ENCODE measurements around the gene LZTFL1.

The LZTFL1 gene

DNA sequence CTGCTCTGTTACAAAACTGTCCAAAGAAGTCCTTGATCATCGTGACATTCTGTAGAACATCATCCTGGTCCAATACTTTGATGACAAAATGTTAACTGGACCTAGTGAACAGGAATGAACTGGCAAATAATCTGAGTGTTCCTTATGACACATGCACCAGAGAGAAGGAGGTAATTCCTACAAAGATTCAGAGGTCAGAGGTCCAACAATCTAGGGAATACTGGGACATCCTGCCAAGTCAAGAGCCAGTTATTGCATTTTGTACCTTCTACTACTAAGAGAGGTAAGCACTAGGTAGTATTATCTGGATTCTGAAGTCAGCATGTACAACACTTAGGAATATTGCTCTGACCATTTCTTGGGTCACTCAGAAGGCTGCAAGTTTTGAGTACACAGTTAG is 20.8 kb downstream of the LZTFL1 start:
- Histone ChIP-seq H3K4me1 (ENCODE audit: low read depth, poor library complexity, severe bottlenecking) (no peaks in the 10 kb centered on the region), H3K27me3 (ENCODE audit: insufficient read depth, low read depth) (no peaks in the 10 kb centered on the region), H2AFZ (ENCODE audit: low read depth) (no peak overlapping the region), H3K4me3 (IDR thresholded peaks at IDR 0.05; ENCODE audit: insufficient read depth, low read depth, low read length) (no peak overlapping the region), H3K4me2 (no peak overlapping the region), H3K79me2 (ENCODE audit: insufficient read depth, low read depth) (no peaks in the 10 kb centered on the region), H3K27ac (no peak overlapping the region), H3K9ac (no peak overlapping the region), H3K36me3 (ENCODE audit: insufficient read depth) (no peaks in the 10 kb centered on the region), H4K20me1 (ENCODE audit: insufficient read depth) (no peaks in the 10 kb centered on the region)
- TF ChIP-seq, protein P1, sequence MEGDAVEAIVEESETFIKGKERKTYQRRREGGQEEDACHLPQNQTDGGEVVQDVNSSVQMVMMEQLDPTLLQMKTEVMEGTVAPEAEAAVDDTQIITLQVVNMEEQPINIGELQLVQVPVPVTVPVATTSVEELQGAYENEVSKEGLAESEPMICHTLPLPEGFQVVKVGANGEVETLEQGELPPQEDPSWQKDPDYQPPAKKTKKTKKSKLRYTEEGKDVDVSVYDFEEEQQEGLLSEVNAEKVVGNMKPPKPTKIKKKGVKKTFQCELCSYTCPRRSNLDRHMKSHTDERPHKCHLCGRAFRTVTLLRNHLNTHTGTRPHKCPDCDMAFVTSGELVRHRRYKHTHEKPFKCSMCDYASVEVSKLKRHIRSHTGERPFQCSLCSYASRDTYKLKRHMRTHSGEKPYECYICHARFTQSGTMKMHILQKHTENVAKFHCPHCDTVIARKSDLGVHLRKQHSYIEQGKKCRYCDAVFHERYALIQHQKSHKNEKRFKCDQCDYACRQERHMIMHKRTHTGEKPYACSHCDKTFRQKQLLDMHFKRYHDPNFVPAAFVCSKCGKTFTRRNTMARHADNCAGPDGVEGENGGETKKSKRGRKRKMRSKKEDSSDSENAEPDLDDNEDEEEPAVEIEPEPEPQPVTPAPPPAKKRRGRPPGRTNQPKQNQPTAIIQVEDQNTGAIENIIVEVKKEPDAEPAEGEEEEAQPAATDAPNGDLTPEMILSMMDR (conservative IDR thresholded peaks at IDR 0.05; ENCODE audit: low read depth, low read length): no peak

DNA sequence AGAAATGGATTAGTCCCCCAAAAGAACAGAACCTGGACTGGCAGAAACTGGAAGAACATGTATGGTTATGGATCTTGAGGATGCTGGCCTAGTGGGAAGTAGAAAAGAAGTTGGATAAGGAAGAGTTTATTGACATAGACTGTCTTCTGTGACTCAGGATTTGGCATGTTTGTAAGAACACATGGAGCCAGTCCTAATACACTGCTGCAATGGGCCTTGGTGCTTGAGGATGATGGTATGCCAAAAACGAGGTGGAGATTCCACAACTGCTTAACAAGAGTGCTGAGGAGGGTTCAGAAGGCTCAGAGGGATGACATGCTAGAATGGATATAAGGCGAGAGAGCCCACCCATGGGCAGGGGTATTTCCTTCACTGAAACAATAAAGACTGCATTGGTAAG is 22.4 kb downstream of the LZTFL1 start:
- Histone ChIP-seq H3K79me2 (ENCODE audit: insufficient read depth, low read depth) (no peaks in the 10 kb centered on the region), H3K4me2 (no peak overlapping the region), H4K20me1 (ENCODE audit: insufficient read depth) (no peaks in the 10 kb centered on the region), H3K9ac (no peak overlapping the region), H3K27ac (no peak overlapping the region), H3K36me3 (ENCODE audit: insufficient read depth) (no peaks in the 10 kb centered on the region), H3K4me3 (IDR thresholded peaks at IDR 0.05; ENCODE audit: insufficient read depth, low read depth, low read length) (no peak overlapping the region), H2AFZ (ENCODE audit: low read depth) (no peak overlapping the region), H3K4me1 (ENCODE audit: low read depth, poor library complexity, severe bottlenecking) (no peaks in the 10 kb centered on the region), H3K27me3 (ENCODE audit: insufficient read depth, low read depth) (no peaks in the 10 kb centered on the region)
- TF ChIP-seq, protein P1 (conservative IDR thresholded peaks at IDR 0.05; ENCODE audit: low read depth, low read length): no peak

DNA sequence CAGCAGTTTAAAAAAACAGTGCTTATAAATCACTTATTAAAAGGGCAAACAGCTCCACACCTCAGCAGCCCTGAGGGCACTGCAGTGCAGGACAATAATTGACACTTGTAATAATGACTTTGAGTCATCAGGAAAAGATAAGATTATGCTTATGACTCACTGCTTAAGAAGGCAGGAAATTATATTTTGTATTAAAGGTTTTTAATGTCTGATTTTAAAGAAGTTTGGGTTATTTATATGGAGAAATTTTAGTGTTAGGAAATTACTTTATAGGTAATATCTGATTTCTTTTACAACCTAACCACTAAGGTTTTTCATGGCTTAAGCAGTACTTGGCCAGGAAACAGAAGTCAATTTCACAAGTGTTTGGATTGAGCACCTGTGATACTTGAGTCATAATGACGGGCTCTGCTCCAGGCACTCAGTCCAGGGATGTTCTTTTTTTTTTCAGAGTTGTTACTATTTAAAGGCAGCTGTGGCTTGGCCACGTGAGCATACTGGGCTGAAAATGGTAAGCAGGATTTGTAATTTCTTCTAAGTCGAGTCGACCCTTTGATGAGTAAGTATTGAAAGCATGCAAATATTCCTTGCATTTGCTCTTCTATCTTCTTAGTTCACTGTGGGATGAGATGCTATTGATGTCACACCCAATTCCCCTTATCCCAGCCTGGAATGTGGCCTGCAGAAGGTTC is 23.9 kb downstream of the LZTFL1 start:
- no peak overlapping the region for H3K4me3 ChIP-seq (IDR thresholded peaks at IDR 0.05; ENCODE audit: insufficient read depth, low read depth, low read length)
- H3K9ac ChIP-seq: no peak overlapping the region
- H3K27me3 ChIP-seq (ENCODE audit: insufficient read depth, low read depth): no peaks in the 10 kb centered on the region
- no peaks in the 10 kb centered on the region for H4K20me1 ChIP-seq (ENCODE audit: insufficient read depth)
- H2AFZ ChIP-seq (ENCODE audit: low read depth): no peak overlapping the region
- H3K36me3 ChIP-seq (ENCODE audit: insufficient read depth): no peaks in the 10 kb centered on the region
- no peak overlapping the region for H3K4me2 ChIP-seq
- TF ChIP-seq, protein P1 (conservative IDR thresholded peaks at IDR 0.05; ENCODE audit: low read depth, low read length): no peak
- H3K79me2 ChIP-seq (ENCODE audit: insufficient read depth, low read depth): no peaks in the 10 kb centered on the region
- no peaks in the 10 kb centered on the region for H3K4me1 ChIP-seq (ENCODE audit: low read depth, poor library complexity, severe bottlenecking)
- H3K27ac ChIP-seq: no peak overlapping the region

DNA sequence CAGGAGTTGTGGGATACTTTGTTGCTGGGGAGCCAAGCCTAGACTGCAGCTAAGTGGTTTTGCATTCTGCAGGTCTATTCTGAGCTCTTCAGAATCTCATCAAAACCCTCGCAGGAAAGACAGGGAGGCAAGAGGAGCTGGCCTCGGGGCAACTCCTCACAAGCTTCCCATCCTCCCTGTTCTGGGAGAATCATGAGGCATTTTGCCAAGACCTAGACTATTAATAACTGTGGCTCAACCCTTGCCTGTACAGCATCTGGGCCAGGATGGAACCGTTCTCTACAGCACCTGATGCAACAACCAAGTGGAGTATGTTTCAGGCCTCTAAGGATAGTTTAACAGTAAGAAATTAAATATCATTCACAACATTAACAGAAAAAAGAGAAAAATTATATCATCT is 25.4 kb downstream of the LZTFL1 start:
- no peak overlapping the region for H3K4me3 ChIP-seq (IDR thresholded peaks at IDR 0.05; ENCODE audit: insufficient read depth, low read depth, low read length)
- TF ChIP-seq, protein P1 (conservative IDR thresholded peaks at IDR 0.05; ENCODE audit: low read depth, low read length): no peak
- no peak overlapping the region for H3K9ac ChIP-seq
- H3K4me2 ChIP-seq: no peak overlapping the region
- no peak overlapping the region for H2AFZ ChIP-seq (ENCODE audit: low read depth)
- no peaks in the 10 kb centered on the region for H4K20me1 ChIP-seq (ENCODE audit: insufficient read depth)
- no peaks in the 10 kb centered on the region for H3K4me1 ChIP-seq (ENCODE audit: low read depth, poor library complexity, severe bottlenecking)
- no peaks in the 10 kb centered on the region for H3K36me3 ChIP-seq (ENCODE audit: insufficient read depth)
- H3K27ac ChIP-seq: no peak overlapping the region
- H3K79me2 ChIP-seq (ENCODE audit: insufficient read depth, low read depth): no peaks in the 10 kb centered on the region
- no peaks in the 10 kb centered on the region for H3K27me3 ChIP-seq (ENCODE audit: insufficient read depth, low read depth)
